Body of pancreas (tissue), 4 donors: ENCODE data around the gene SUPT5H.

ENCODE experiments used
- CTCF ChIP-seq, 7 experiments: fragments of 450-650 bp in 4 of 7; fragments of 200-600 bp in 3 of 7; sonication (generic) in 3 of 7; IDR thresholded peaks; one replicate each; pipeline ENCODE4 v1.5.1; 2016 to 2019; ENCODE audit warnings: antibody characterized with exemption in 7 of 7
- POLR2A ChIP-seq, 3 donors: fragments of 450-650 bp; IDR thresholded peaks; one replicate each; pipeline ENCODE4 v1.6.1; 2016; ENCODE audit warnings: antibody characterized with exemption in 3 of 3, mild to moderate bottlenecking in 2 of 3

GRCh38 chr19:39518975-39519374 is 73.6 kb downstream of the SUPT5H start:
- TF ChIP-seq CTCF (IDR thresholded peaks at IDR 0.05) (no peak), POLR2A (IDR thresholded peaks at IDR 0.05) (no peak)
